ENCODE data around the gene MATN4.

MATN4 gene

DNA sequence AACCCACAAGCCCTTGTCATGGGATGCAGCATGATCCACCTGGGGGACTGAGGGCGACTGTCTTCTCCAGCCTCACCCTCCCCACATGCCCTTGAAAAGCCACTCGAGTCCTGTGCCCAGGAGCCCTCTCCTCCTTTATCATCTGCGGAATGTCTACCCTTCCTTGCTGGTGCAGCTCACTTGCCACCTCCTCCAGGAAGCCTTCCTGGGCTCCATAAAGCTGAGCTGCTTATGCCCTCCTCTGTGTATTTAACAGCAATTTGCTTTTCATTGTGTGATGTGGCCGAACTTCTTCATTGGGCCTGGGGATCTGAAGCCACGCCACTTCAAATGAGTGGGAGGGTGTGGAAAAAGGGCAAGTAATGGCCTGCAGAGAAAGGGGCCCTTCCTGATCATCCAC is 19.2 kb downstream of the MATN4 start:
- DNase-seq: no peak

GRCh38 chr20:45288376-45288775 is 19.7 kb downstream of the MATN4 start:
- no peak for DNase-seq

DNA sequence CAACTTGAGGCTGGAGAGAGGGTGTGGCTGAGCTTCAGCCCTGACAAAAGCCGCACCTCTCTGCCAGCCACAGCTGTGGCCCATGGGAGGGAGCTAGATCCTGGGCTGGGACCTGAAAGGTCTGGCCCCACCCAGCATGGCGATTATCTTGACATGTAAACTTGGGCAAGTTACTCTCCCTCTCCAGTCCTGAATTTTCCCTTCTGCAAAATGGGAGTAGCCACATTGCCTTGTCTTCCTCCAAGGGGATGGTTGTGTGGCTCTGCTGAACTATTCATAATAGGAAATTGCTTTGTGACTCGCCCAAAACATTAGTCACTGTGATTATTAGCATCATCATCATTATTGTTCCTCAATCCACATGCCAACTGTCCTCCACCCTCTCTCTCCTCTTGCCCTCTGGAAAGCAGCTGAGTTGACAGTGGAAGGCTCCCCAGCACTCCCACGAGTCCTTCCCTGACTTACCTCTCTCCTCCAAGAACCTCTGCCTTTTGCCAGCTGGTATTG is 24.5 kb downstream of the MATN4 start:
- DNase-seq: no peak

GRCh38 chr20:45282700-45283550 is 25.2 kb downstream of the MATN4 start:
- DNase-seq: no peak

GRCh38 chr20:45279992-45280391 is 28.1 kb downstream of the MATN4 start:
- no peak for DNase-seq

GRCh38 chr20:45275338-45275737 is 32.8 kb downstream of the MATN4 start:
- no peak for DNase-seq

DNA sequence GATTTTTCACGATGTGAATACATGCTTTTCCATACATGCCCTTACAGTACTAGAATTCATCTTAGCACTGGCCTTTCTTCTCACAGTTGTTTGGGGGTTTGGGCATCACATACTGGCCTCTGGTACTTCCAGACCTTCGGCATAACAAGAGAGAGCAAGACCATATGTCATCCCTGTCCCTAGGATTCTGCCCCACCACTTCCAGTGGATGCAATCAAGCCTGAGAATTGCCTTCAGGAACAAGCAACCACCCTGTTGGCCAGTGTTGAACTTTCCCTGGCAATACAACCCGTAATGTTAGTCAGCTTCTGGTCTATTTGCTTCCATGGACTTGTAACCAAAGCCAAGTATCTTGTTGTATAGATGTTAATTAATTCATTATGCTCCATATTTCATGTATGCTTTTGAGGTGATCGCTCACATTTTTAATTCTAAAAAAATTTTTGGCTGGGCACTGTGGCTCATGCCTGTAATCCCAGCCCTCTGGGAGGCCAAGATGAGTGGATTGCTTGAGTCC is 38.3 kb downstream of the MATN4 start:
- DNase-seq: no peak

DNA sequence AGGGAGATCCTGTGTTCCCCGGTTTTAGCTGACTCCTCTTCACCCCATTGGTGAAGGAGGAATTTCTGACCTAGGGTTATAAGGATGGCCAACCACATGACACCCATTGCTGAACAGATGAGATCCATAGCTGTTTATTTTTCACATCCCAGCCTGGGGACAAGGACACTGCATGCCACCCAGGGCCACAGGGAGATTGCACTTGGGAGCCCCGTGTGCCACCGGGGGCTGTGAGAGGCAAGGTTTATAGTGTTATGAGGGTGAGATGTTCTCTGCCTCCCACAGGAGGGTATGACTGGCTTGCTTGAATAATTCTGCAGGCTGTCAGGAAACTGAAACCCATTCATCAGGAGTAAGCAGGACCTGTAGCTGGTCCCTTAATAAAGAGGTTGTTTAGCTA is 39.0 kb downstream of the MATN4 start:
- no peak for DNase-seq

GRCh38 chr20:45268531-45268930 is 39.6 kb downstream of the MATN4 start:
- no peak for DNase-seq

- DNase-seq: no peak
These were observed 41.1 kb downstream of the MATN4 start for GRCh38 chr20:45266977-45267376.

DNA sequence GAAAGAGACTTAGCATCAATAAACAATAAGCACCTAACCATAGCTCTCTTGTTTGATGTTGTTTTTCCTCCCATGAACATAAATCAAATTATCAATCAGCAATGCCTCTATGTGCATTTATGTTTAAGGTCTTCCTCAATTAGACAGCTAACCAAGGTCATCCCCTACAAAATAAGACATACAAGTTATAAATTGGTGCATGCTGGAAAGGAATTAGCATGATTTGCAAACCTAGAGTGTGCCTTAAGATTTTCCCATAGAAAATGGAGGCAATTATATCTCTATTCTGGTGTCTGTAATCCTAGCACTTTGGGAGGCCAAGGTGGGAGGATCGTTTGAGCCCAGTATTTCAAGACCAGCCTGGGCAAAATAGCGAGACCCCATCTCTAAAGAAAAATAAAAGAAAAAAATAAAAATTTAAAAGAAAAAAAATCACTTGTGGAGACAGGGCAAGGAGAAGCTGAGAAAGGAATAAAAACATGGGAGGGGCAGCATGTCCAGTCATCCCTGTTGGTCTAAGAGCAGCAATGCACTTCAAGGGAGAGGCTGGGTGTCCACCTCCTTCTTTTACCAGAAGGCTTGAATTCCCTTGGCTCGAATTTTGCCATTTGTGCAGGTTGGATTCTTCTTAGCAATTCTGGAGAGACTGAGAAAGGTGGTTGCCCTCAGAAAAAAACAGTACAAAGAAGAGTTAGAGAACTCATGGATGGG is 44.4 kb downstream of the MATN4 start:
- DNase-seq: no peak

GRCh38 chr20:45258664-45259063 is 49.4 kb downstream of the MATN4 start:
- no peak for DNase-seq

- DNase-seq: no peak
These were observed 49.8 kb downstream of the MATN4 start for GRCh38 chr20:45258259-45258658.

- no peak for DNase-seq
These were observed 50.4 kb downstream of the MATN4 start for GRCh38 chr20:45257711-45258110.

DNA sequence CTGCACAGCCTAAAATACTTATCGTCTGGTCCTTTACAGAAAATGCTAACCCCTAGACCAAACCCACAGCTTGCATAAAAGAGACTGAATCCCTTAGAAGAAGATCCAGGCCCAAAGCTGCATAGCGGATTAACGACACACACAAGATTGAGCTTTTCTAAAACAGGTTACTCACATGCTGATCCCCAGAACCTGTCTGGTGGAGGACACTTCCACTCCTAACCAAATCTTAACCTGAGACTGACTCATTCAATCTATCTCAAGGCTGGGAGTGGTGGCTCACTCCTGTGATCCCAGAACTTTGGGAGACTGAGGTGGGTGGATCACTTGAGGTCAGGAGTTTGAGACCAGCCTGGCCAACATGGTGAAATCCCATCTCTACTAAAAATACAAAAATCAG is 50.9 kb downstream of the MATN4 start:
- no peak for DNase-seq

DNA sequence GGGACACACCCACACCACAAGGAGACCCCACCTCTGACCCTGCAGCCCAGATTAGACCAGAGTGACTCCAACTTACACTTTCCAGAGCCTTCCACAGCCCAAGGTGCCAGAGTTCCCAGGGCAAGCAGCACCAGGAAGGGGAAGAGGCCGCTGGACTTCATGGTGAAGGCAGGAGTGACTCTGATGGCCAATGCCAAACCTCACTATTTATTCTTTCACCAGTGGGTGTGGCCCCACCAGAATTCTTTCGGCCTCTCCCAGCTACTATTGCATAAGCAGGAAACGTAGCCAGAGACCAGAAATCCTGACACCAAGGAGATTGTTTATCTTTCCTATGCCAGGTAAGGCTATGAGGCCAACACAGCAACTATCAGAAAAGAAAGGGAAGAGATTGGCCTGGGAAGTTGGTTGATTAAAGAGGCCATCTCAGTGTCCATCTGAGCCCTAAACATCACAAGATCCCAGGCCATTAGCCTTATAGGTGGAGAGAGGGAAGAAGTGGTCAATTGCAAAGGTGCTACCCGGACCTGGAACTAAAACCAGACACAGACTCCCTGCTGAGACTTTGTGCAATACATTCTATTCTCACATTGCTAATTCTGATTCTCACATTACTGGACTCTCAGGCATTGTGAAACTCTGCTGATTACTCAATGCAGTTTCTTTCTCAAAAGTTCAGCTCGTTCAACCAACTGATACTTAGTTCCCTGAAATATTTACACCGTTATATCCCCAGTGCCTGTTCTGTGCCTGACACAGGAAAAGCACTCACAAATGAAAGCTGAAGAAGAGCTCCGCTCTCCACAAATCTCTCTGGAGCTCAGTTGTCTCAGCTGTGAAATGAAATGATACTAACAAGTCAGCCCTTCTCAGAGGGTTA is 53.5 kb downstream of the MATN4 start, which contains the start of gene SLPI:
TSS of gene SLPI (minus strand) at position 182 of the 880 bp plus-strand sequence. CDS start at position 161, 21 bp downstream.
- DNase-seq: no peak

GRCh38 chr20:45253261-45253660 is 54.8 kb downstream of the MATN4 start:
- no peak for DNase-seq

DNA sequence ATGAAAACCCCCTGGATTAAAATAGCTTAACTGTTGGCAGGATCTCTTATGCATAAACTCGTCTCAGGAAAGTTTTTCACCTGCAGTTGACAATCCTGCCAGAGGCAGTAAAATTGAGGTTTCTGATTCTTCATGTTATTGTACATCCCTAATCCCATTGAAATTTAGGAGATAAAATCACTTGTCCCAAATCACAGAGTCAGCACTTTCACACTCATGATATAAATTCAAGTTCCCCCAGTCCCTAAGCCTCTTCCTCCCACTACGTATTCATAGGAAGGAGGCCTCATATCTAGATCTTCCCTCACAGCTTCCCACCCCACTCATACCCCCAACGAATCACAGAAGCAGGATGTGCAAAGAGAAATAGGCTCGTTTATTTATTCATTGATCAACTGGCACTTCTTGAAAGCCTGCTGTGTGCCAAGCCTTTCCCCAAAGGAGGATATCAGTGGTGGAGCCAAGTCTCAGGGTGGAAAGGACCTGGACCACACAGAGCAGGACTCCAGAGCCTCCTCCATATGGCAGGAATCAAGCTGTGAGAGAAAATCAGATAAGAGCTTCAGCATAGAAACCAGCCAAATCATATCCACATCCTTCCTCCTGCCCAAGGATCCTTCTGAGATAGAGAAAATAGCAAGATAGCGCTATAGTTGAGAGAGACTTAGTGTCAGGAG is 56.1 kb downstream of the MATN4 start:
- no peak for DNase-seq

DNA sequence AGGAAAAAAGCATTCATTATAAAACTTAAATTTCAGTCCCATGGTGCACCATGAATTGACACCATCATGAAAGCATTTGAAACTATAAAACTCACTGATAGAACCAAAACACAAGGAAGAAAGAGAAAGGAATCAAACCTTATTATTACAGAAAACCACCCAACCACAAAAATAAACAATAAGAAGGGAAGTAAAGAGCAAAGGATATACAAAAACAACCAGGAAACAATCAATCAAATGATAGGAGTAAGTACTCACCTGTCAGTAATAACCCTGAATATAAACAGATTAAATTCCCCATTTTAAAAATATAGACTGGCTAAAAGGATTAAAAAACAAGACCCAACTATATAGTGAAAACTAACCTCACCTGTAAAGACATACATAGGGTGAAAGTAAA is 59.5 kb downstream of the MATN4 start:
- no peak for DNase-seq

- DNase-seq: no peak
These were observed 60.2 kb downstream of the MATN4 start for GRCh38 chr20:45247865-45248264.

DNA sequence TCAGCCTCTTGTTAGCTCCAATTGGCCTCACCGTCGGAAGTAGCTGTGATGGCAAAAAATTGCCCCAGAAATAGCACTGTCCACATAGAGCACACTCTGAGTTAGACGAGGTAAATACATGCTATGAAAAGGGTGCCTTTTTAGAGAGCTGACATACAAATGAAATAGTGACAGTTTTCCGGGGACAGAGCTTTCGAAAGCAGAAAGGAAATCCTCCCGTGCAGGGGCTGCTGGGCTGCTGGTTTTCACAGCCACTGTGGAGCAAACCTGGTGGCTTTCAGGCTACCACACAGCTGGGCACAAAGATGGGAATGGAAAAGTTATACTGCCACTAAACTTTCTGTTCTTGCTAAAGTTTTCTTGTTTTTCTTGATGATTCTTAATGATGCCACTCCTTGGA is 62.0 kb downstream of the MATN4 start:
- no peak for DNase-seq

Measured in activated naive CD4-positive, alpha-beta T cell (primary cell).